NCI-H2196 (cell line): ENCODE measurements around the gene SHPK.

Experiments
- DNase-seq: peaks from one replicate; lab custom pipeline; 2025; ENCODE audit not compliant: unreplicated experiment; lab: John Stamatoyannopoulos, UW

SHPK gene

GRCh38 chr17:3630781-3631180 lies 5.3 kb downstream of the SHPK start:
- no peak for DNase-seq

- DNase-seq: no peak
These were observed 8.3 kb downstream of the SHPK start for GRCh38 chr17:3627769-3628167.

- no peak for DNase-seq
These were observed 8.9 kb downstream of the SHPK start for GRCh38 chr17:3626831-3627768.

GRCh38 chr17:3622977-3623594 lies 13.0 kb downstream of the SHPK start:
- no peak for DNase-seq

GRCh38 chr17:3621146-3621720 lies 14.8 kb downstream of the SHPK start:
- no peak for DNase-seq

- no peak for DNase-seq
These were observed 20.7 kb downstream of the SHPK start for GRCh38 chr17:3615160-3615870.

- no peak for DNase-seq
These were observed 22.9 kb downstream of the SHPK start for GRCh38 chr17:3613124-3613523.

- no peak for DNase-seq
These were observed 25.5 kb downstream of the SHPK start for GRCh38 chr17:3610523-3610922.

- no peak for DNase-seq
These were observed 26.4 kb downstream of the SHPK start for GRCh38 chr17:3609689-3610088.

- DNase-seq: no peak
These were observed 32.2 kb downstream of the SHPK start for GRCh38 chr17:3603870-3604259.

- no peak for DNase-seq
These were observed 32.8 kb downstream of the SHPK start for GRCh38 chr17:3603119-3603869.

- DNase-seq: peak; percentile 1
These were observed 33.6 kb downstream of the SHPK start for GRCh38 chr17:3602499-3602898.

- no peak for DNase-seq
These were observed 35.4 kb downstream of the SHPK start for GRCh38 chr17:3600529-3601205.

GRCh38 chr17:3598078-3598477 lies 38.0 kb downstream of the SHPK start:
- DNase-seq: no peak

- no peak for DNase-seq
These were observed 39.1 kb downstream of the SHPK start for GRCh38 chr17:3596804-3597464.

- DNase-seq: no peak
These were observed 41.1 kb downstream of the SHPK start for GRCh38 chr17:3594976-3595375.

GRCh38 chr17:3594051-3594800 lies 41.8 kb downstream of the SHPK start:
- no peak for DNase-seq

GRCh38 chr17:3593384-3593783 lies 42.7 kb downstream of the SHPK start:
- DNase-seq: no peak
